ENCODE data around the gene PRM1.

GRCh38 chr16:11231367-11231970 lies 49.7 kb downstream of the PRM1 start:
- TF ChIP-seq CTCF (IDR thresholded peaks at IDR 0.05; ENCODE audit: insufficient read depth, low read depth, low read length) (no peak), EZH2 (IDR thresholded peaks at IDR 0.05; ENCODE audit: insufficient read depth, low read length) (no peak)

Data from astrocyte (in vitro differentiated cells and primary cell).